Stimulated activated CD8-positive, alpha-beta memory T cell treated with anti-CD3 and anti-CD28 coated beads, Interleukin-4, amount 100 ng/mL, for 4 hours (primary cell): ENCODE data around the gene STK11.

Experiments used
- DNase-seq, 2 donors: peaks; one replicate each; pipeline ENCODE4 v3.0.0-alpha.2; 2020; ENCODE audit warnings: low read depth in 2 of 2, low spot score in 1 of 2

The STK11 gene

DNA sequence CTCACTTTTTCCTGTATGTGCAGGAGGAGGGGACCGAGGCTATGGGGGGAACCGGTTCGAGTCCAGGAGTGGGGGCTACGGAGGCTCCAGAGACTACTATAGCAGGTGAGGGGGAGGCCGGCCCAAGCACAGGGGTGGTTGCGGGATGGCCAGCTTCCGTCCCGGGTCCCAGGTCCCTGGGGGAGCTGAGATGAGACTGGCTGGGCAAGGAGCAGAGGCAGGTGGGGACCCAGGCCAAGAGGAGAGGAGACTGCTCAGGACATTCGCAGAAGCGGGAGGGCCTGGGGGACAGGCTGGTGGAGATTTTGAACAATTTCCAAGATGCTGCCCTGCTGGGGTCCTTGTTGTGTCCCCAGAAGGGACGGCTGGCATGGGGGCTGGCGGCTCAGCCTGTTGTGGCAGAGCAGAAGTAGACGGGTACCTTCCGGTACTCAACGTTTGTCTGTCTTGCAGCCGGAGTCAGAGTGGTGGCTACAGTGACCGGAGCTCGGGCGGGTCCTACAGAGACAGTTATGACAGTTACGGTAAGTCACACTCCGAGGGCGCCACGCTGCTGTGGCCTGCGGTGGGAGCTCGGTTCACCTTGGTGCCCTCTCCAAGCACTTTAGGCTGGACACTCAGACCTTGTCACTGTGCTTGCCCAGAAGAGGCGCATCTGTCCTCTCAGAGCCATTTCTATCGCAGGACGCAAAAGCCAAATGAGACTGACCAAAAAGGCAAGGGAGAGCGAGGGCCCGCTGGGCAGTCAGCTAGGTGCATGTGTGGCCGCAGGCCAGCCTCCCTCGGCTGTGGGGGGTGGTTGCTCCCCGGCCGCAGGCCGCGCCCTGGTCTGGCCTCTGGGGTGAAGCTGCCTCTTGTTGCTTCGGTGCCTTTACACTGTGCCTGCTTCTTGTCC, 66.2 kb downstream of the STK11 start:
- DNase-seq: no peak

DNA sequence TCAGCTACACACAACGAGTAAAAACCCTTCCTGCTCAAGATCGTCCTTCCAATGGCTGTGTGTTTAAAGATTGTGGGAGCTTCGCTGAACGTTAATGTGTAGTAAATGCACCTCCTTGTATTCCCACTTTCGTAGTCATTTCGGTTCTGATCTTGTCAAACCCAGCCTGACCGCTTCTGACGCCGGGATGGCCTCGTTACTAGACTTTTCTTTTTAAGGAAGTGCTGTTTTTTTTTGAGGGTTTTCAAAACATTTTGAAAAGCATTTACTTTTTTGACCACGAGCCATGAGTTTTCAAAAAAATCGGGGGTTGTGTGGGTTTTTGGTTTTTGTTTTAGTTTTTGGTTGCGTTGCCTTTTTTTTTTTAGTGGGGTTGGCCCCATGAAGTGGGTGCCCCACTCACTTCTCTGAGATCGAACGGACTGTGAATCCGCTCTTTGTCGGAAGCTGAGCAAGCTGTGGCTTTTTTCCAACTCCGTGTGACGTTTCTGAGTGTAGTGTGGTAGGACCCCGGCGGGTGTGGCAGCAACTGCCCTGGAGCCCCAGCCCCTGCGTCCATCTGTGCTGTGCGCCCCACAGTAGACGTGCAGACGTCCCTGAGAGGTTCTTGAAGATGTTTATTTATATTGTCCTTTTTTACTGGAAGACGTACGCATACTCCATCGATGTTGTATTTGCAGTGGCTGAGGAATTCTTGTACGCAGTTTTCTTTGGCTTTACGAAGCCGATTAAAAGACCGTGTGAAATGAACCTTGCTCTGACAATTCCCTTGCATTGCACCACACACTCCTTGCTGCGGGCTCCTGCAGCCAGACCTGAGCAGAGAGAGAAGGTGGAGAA, 67.1 kb downstream of the STK11 start:
- no peak for DNase-seq

DNA sequence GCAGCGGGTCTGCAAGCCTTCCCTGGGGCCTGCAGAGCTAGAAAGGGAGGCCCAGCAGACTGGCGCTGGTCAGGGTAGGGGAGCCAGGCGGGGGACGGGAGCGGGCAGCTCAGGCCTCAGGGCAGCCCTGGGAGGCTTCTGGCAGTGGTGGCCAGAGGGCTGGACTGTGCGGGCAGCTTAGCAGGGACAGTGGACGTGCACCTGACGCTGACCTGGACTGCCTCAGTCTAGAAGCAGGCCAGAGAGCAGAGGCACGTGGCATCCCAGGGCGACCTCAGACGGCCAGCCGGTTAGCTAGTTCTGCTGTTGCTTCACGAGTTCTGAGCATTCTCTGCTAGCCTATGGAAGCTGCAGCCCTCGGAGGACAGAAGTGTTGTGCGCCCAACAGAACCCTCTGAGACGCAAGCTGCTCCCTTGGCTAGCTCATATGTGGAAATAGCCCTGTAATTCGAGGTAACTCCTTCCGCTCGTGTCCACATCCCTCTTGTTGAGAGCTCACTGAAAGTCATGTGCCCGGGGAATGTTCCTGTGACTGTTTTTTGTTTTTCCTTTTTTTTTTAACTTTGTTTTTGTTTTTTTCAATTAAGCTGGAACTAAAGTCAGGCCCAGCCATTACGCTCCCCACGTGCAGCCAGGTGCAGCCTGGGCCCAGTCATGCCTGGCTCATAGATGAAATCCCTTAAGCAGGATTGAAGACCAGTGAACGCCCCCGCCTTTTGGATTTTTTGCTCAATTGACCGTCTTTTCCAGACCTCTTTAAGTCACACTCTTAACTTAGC, 67.9 kb downstream of the STK11 start:
- DNase-seq: no peak

DNA sequence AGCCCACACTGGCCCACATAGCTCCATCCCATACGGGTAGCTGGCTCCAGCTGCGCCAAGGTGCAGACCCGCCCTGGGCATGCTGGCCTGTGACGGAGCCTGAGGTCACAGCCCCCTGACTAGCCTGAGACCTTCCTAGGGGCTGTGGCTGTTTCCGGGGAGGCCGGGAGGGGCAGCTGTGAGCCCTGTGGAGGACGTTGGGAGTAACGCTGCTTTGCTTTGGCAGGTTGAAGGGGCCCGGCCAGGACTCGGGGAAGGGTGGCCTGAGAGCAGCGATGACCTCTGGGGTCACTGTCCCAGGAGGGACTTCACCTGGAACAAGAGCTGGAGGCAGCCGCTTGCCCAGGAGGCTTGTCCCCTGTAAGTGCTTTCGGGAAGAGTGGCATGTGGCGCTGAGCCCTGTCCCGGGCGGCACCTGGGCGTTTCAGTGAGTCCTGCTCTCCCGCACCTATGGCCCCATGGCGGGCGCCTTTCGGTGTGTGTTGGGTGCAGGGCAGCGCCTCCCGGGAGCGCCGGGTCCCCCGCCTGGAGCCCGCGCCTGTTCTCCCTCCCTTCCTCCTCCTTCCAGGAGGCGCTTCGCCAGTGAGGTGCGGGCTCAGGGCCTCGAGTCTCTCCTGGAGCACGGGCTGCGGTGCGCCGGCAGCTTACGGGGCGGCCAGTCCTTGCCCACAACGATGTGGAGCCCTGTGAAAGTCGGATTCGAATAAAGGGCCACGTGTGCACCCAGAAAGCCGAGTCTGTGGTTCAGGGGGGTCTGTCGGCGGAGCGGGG, 68.7 kb downstream of the STK11 start:
- no peak for DNase-seq

DNA sequence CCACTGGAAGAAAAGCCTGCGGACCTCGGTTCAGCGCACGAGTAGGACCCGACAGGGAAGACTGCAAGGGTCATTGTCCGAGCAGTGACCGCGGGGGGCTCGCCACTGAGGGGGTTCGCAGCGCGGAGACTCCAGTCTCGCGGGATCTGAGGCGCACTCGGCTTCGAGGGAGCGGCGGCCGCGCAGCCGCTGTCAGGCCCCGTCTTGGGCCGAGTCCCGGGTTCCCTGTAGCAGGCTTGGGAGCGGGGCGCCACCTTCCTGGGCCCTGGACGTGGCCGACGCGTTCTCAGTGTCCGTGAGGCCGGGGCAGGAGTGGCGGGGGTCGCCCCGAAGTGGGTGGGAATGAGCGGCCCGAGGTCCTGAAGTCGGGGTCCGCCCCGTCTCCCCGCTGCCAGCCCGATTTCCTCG, 69.3 kb downstream of the STK11 start:
- DNase-seq: no peak

DNA sequence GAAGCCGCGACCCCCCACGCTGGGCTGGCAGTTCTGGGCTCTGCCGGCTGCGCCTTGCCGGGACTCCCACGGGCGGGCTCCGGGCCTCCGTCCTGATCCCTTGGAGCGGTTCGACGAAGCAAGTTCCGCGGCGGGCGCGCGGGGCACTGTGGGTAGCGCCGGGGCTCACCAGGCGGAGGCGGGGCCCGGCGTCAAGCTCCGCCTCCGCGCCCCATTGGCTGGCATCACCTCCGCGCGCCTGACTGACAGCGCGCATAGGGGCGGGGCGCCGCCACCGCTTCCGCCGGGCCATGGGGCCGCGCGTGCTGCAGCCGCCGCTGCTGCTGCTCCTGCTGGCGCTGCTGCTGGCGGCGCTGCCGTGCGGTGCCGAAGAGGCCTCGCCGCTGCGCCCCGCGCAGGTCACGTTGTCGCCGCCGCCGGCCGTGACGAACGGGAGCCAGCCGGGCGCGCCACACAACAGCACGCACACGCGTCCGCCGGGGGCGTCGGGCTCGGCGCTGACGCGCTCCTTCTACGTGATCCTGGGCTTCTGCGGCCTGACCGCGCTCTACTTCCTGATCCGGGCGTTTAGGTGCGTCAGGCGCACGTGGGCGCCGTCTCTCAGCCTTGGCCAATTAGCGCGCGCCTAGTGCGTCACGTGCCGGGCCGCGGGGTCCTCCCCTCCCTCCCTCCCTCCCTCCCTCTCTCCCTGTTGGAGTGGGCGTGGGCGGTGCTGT, 69.8 kb downstream of the STK11 start, which contains the start of gene FAM174C:
Gene FAM174C, plus strand, starts transcription at position 271 of the 716 bp plus-strand sequence. Its CDS starts 20 bp downstream, at position 291.
- DNase-seq: peak; percentile 95 to 96

DNA sequence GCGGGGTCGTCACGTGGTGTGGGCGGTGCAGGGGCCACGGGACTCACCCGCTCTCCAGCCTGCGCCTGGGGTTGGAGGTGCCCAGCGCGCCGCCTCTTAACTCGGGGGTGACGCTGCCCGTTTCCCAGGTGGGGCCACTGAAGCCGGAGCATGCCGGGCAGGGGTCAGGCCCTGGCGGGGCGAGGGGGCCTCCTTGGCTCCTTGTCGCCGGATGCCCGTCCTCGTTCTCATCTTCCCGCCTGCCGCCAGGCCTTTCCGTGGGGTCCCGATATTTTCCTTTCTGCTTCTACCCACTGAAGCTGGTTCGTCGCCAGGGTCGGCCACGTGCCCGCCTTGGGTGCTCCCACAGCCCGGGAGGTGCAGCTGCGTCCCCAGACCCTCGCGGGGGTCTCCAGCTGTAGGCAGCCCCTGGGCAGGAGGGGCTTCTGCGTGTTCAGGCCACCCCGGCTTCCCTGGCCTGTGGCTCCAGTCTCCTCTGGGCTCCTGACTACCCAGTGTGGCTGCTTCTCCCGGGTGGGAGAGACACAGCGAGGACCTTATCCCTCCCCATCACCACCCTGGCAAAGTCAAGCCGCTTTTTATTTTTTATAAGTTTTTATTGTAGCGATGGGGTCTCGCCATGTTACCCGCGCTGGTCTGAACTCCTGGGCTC, 70.5 kb downstream of the STK11 start:
- DNase-seq: no peak

DNA sequence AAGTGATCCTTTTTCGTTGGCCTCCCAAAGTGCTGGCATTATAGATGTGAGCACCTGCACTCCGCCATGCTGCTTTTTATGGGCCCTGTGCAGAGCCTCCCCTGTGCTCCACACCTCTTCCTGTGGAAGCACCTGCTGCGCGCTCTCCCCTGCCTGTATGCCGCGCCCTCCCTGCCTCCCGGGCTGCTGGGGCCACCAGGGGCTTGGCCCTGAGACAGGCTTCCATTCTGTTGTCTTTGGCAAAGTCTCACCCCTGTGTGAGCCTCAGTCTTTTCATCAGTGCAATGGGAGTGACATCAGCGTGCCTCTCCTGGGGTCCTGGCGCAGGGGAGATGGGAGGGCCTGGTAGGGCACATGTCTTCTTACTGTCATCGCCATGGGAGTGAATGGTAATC, 71.0 kb downstream of the STK11 start:
- DNase-seq: no peak

DNA sequence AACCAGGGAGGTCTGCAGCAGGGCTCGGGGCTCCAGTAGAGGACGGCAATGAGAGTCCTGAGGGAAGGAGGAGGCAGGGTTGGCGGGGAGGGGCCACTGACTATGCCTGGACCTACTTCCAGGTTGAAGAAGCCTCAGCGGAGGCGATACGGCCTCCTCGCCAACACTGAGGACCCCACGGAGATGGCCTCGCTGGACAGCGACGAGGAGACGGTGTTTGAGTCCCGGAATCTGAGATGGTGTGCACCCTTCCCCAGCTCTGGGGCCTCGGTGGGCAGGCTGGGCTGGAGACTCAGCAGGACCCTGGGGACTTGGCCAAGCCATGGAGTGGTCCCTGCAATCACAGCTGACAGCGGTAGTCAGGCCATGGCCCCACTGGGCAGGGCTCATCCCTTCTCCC, 71.5 kb downstream of the STK11 start:
- DNase-seq: no peak
